ENCODE data around the gene WDR76. TPM values are rescaled to one million over a fixed set of nuclear protein-coding genes. Genes with fewer than 3 reads are reported as not detected.

Gene WDR76
- total RNA-seq, 1 donor from 2014 or later = 0.73 TPM

- TF ChIP-seq CTCF (IDR thresholded peaks at IDR 0.05; ENCODE audit: insufficient read depth, low read depth, low read length) = no peak
- TF ChIP-seq EZH2 (IDR thresholded peaks at IDR 0.05; ENCODE audit: insufficient read depth, low read length) = no peak
- no peaks in the 10 kb centered on the region for H3K27me3 Mint-ChIP-seq (ENCODE audit: low read depth, unreplicated experiment)
These were observed 74.2 kb downstream of the WDR76 start for GRCh38 chr15:43900996-43901395.

GRCh38 chr15:43901495-43901894 is 74.7 kb downstream of the WDR76 start:
- Mint-ChIP-seq H3K9me3 (ENCODE audit: unreplicated experiment) (no peaks in the 10 kb centered on the region), H3K4me3 (ENCODE audit: unreplicated experiment) (no peak overlapping the region), H3K36me3 (ENCODE audit: low read depth, unreplicated experiment) (peaks cover 37% of the 10 kb centered on the region), H3K27me3 (ENCODE audit: low read depth, unreplicated experiment) (no peaks in the 10 kb centered on the region), H3K4me1 (ENCODE audit: low read depth, unreplicated experiment) (peaks cover 8% of the 10 kb centered on the region), H3K27ac (ENCODE audit: unreplicated experiment) (peak overlapping the region; percentile 53)
- peaks cover 3% of the 10 kb centered on the region for H3K4me1 ChIP-seq (ENCODE audit: insufficient read depth, low read length)
- no peak overlapping the region for H3K4me2 ChIP-seq (ENCODE audit: low read length)
- no peaks in the 10 kb centered on the region for H3K27me3 ChIP-seq (ENCODE audit: insufficient read depth, low read length)
- no peaks in the 10 kb centered on the region for H4K20me1 ChIP-seq (ENCODE audit: insufficient read depth, low read length)
- no peak overlapping the region for H3K9ac ChIP-seq (ENCODE audit: low read length)
- no peak overlapping the region for H3K27ac ChIP-seq (ENCODE audit: low read depth, low read length)
- no peak overlapping the region for H2AFZ ChIP-seq (ENCODE audit: low read depth, low read length)
- TF ChIP-seq EZH2 (IDR thresholded peaks at IDR 0.05; ENCODE audit: insufficient read depth, low read length) (no peak), CTCF (IDR thresholded peaks at IDR 0.05; ENCODE audit: insufficient read depth, low read depth, low read length) (no peak)
- no peak for FAIRE-seq
- no peak for DNase-seq (ENCODE audit: low read depth)
- no peak overlapping the region for H3K4me3 ChIP-seq (ENCODE audit: insufficient read depth, low read depth, low read length)
- H3K9me3 ChIP-seq (ENCODE audit: insufficient read depth, low read depth, low read length) = no peaks in the 10 kb centered on the region
- H3K36me3 ChIP-seq (ENCODE audit: insufficient read depth, low read length) = peaks cover 2% of the 10 kb centered on the region
- H3K79me2 ChIP-seq (ENCODE audit: insufficient read depth, low read length) = no peaks in the 10 kb centered on the region

More at GRCh38 chr15:43900996-43901395, 74.2 kb downstream of the WDR76 start:
- H3K4me1 Mint-ChIP-seq (ENCODE audit: low read depth, unreplicated experiment) = peaks cover 8% of the 10 kb centered on the region
- no peak overlapping the region for H2AFZ ChIP-seq (ENCODE audit: low read depth, low read length)
- no peaks in the 10 kb centered on the region for H3K9me3 ChIP-seq (ENCODE audit: insufficient read depth, low read depth, low read length)
- no peaks in the 10 kb centered on the region for H3K9me3 Mint-ChIP-seq (ENCODE audit: unreplicated experiment)
- H3K27ac Mint-ChIP-seq (ENCODE audit: unreplicated experiment) = no peak overlapping the region
- no peaks in the 10 kb centered on the region for H3K27me3 ChIP-seq (ENCODE audit: insufficient read depth, low read length)
- no peak overlapping the region for H3K9ac ChIP-seq (ENCODE audit: low read length)
- no peaks in the 10 kb centered on the region for H3K79me2 ChIP-seq (ENCODE audit: insufficient read depth, low read length)
- no peak overlapping the region for H3K27ac ChIP-seq (ENCODE audit: low read depth, low read length)
- no peak for DNase-seq (ENCODE audit: low read depth)
- H4K20me1 ChIP-seq (ENCODE audit: insufficient read depth, low read length) = no peaks in the 10 kb centered on the region
- peaks cover 36% of the 10 kb centered on the region for H3K36me3 Mint-ChIP-seq (ENCODE audit: low read depth, unreplicated experiment)
- no peak for FAIRE-seq
- peaks cover 4% of the 10 kb centered on the region for H3K36me3 ChIP-seq (ENCODE audit: insufficient read depth, low read length)
- no peak overlapping the region for H3K4me3 ChIP-seq (ENCODE audit: insufficient read depth, low read depth, low read length)
- no peak overlapping the region for H3K4me2 ChIP-seq (ENCODE audit: low read length)
- peaks cover 3% of the 10 kb centered on the region for H3K4me1 ChIP-seq (ENCODE audit: insufficient read depth, low read length)
- no peak overlapping the region for H3K4me3 Mint-ChIP-seq (ENCODE audit: unreplicated experiment)

- H3K27ac ChIP-seq (ENCODE audit: low read depth, low read length) = no peak overlapping the region
- H3K27me3 ChIP-seq (ENCODE audit: insufficient read depth, low read length) = no peaks in the 10 kb centered on the region
- H3K4me3 ChIP-seq (ENCODE audit: insufficient read depth, low read depth, low read length) = no peak overlapping the region
- H4K20me1 ChIP-seq (ENCODE audit: insufficient read depth, low read length) = no peaks in the 10 kb centered on the region
- no peak overlapping the region for H3K4me2 ChIP-seq (ENCODE audit: low read length)
- peaks cover 24% of the 10 kb centered on the region for H3K36me3 Mint-ChIP-seq (ENCODE audit: low read depth, unreplicated experiment)
- H2AFZ ChIP-seq (ENCODE audit: low read depth, low read length) = no peak overlapping the region
- H3K4me3 Mint-ChIP-seq (ENCODE audit: unreplicated experiment) = no peak overlapping the region
- TF ChIP-seq CTCF (IDR thresholded peaks at IDR 0.05; ENCODE audit: insufficient read depth, low read depth, low read length) = peak; percentile 81
- no peak for TF ChIP-seq EZH2 (IDR thresholded peaks at IDR 0.05; ENCODE audit: insufficient read depth, low read length)
- no peaks in the 10 kb centered on the region for H3K27me3 Mint-ChIP-seq (ENCODE audit: low read depth, unreplicated experiment)
- H3K9me3 Mint-ChIP-seq (ENCODE audit: unreplicated experiment) = no peaks in the 10 kb centered on the region
- H3K79me2 ChIP-seq (ENCODE audit: insufficient read depth, low read length) = no peaks in the 10 kb centered on the region
- H3K4me1 ChIP-seq (ENCODE audit: insufficient read depth, low read length) = peaks cover 3% of the 10 kb centered on the region
- no peak overlapping the region for H3K9ac ChIP-seq (ENCODE audit: low read length)
- H3K9me3 ChIP-seq (ENCODE audit: insufficient read depth, low read depth, low read length) = no peaks in the 10 kb centered on the region
- no peak for FAIRE-seq
- no peaks in the 10 kb centered on the region for H3K36me3 ChIP-seq (ENCODE audit: insufficient read depth, low read length)
- H3K27ac Mint-ChIP-seq (ENCODE audit: unreplicated experiment) = peak overlapping the region; percentile 85
- peaks cover 8% of the 10 kb centered on the region for H3K4me1 Mint-ChIP-seq (ENCODE audit: low read depth, unreplicated experiment)
- peak; percentile 22 for DNase-seq (ENCODE audit: low read depth)
These were observed 77.1 kb downstream of the WDR76 start for GRCh38 chr15:43903864-43904290.
